Right lobe of liver (tissue), 4 donors: ENCODE data around the gene NSMF.

Experiments used
- CTCF ChIP-seq, 4 donors: fragments of 200-600 bp in 3 of 4; fragments of 450-650 bp in 1 of 4; IDR thresholded peaks; one replicate each; pipeline versions ENCODE4 v1.5.1 to v1.8.0; 2016 to 2022; ENCODE audit warnings: antibody characterized with exemption in 4 of 4, mild to moderate bottlenecking in 2 of 4
- POLR2A ChIP-seq: fragments of 450-650 bp; IDR thresholded peaks from one replicate; pipeline ENCODE4 v1.6.1; 2017; ENCODE audit warnings: antibody characterized with exemption, mild to moderate bottlenecking
- donor health status: DM: no; HTN: no; CAD: no.
- donor health status: DM: no; HTN: no; CAD: no.
- donor health status: DM: no; HTN: yes; CAD: no.

GRCh38 chr9:137501457-137501856, 42.3 kb upstream of the NSMF start:
- TF ChIP-seq CTCF (IDR thresholded peaks at IDR 0.05) (no peak), POLR2A (no peak)
